Lung (tissue), 12 donors: ENCODE results near the gene ADD3. TPM values are rescaled to one million over a fixed set of nuclear protein-coding genes. Genes with fewer than 3 reads are reported as not detected.

Experiments
- ATAC-seq: fragments of 200-7000 bp; cut with Tn5 transposase; one replicate; pipeline ENCODE4 v1.9.1; 2020; ENCODE audit warnings: moderate number of reproducible peaks; ENCODE audit not compliant: insufficient read depth, low FRiP score
- DNase-seq, 3 donors: peaks; one replicate each; pipeline ENCODE4 v3.0.0-alpha.2; 2013 to 2017
- H3K27ac ChIP-seq, 2 donors: one replicate each; pipeline ENCODE4 v1.5.1; 2013; ENCODE audit warnings: mild to moderate bottlenecking in 2 of 2, moderate library complexity in 2 of 2, control low read depth in 1 of 2, inconsistent platforms in 1 of 2, low read depth in 1 of 2, low read length in 1 of 2
- H3K27me3 ChIP-seq, 3 donors: one replicate each; pipeline ENCODE4 v1.5.1; 2013; ENCODE audit warnings: low read length in 2 of 3; ENCODE audit not compliant: control insufficient read depth in 3 of 3, insufficient read depth in 3 of 3
- H3K36me3 ChIP-seq, 4 donors: one replicate each; pipeline ENCODE4 v1.5.1; 2013; ENCODE audit warnings: low read length in 4 of 4, mild to moderate bottlenecking in 1 of 4, moderate library complexity in 1 of 4; ENCODE audit not compliant: control insufficient read depth in 4 of 4, insufficient read depth in 4 of 4
- H3K4me1 ChIP-seq, 5 donors: one replicate each; pipeline ENCODE4 v1.5.1; 2013; ENCODE audit warnings: low read length in 5 of 5, mild to moderate bottlenecking in 2 of 5, moderate library complexity in 1 of 5; ENCODE audit not compliant: control insufficient read depth in 5 of 5, insufficient read depth in 5 of 5
- H3K4me3 ChIP-seq: one replicate; pipeline ENCODE4 v1.5.1; 2013; ENCODE audit warnings: mild to moderate bottlenecking, control low read depth, moderate library complexity
- H3K9ac ChIP-seq, 2 donors: one replicate each; pipeline ENCODE4 v1.5.1; 2013; ENCODE audit warnings: low read length in 2 of 2, control low read depth in 1 of 2; ENCODE audit not compliant: insufficient read depth in 1 of 2
- H3K9me3 ChIP-seq, 4 donors: one replicate each; pipeline ENCODE4 v1.5.1; 2013; ENCODE audit warnings: low read length in 3 of 4, mild to moderate bottlenecking in 1 of 4, moderate library complexity in 1 of 4; ENCODE audit not compliant: control insufficient read depth in 4 of 4, insufficient read depth in 3 of 4
- CTCF ChIP-seq: IDR thresholded peaks from 2 replicates; pipeline ENCODE4 v1.5.1; 2012; ENCODE audit warnings: mild to moderate bottlenecking; ENCODE audit errors: control extremely low read depth, extremely low read depth
- WGBS, 2 donors: extraction: QIAGEN DNeasy Blood & Tissue Kit; methylation state at CpG; one replicate each; pipeline ENCODE4 v1.1.7; 2013; 5-methylcytosine and 5-hydroxymethylcytosine counted together
- polyA plus RNA-seq, 2 donors: library from polyadenylated mRNA; stranded (reverse); fragments of 200-250 nt; gene quantifications; one replicate each; pipeline ENCODE4 v1.2.1, GENCODE V29; 2013
- total RNA-seq, 2 donors: library from RNA; depleted of rRNA in 1 of 2; stranded (reverse); fragments of >200 nt in 1 of 2; gene quantifications; one replicate each; pipeline ENCODE4 v1.2.1, GENCODE V29; 2014 to 2021
- donor health status: control.
- donor health status: control.
- donor health status: Bipolar disorder and iron deficiency.
- donor health status: healthy.
- donor health status: DM: yes; HTN: yes; CAD: no.

ADD3 gene
- total and polyA plus RNA-seq, 4 donors = 22.0 to 289 (median 56.1) TPM

- WGBS, 2 donors = 5 to 8% methylated on average over 13 of the region's 13 CpGs
- H3K27me3 ChIP-seq = peaks cover 5 to 27% (median 15%) of the 10 kb centered on the region in 3 donors
- no peak for TF ChIP-seq CTCF
- peaks cover 0 to 11% (median 7%) of the 10 kb centered on the region in 5 donors for H3K4me1 ChIP-seq
- no peaks in the 10 kb centered on the region for H3K9me3 ChIP-seq
- H3K9ac ChIP-seq = no peak overlapping the region
- peak overlapping the region in 1 of 2 donors; percentile 10 for H3K27ac ChIP-seq
- no peaks in the 10 kb centered on the region for H3K36me3 ChIP-seq
- H3K4me3 ChIP-seq = no peak overlapping the region
- DNase-seq = peak; percentile 21 to 46 (median 22)
- ATAC-seq = no peak
Observed at GRCh38 chr10:110170142-110170971, 162.6 kb downstream of the ADD3 start.

GRCh38 chr10:110171032-110171431, 163.2 kb downstream of the ADD3 start:
- 51 to 53% methylated on average over 6 of the region's 6 CpGs for WGBS, 2 donors

GRCh38 chr10:110172155-110172554, 164.4 kb downstream of the ADD3 start:
- 87 to 90% methylated on average over 5 of the region's 5 CpGs for WGBS, 2 donors
- H3K27me3 ChIP-seq = peaks cover under 1 to 27% (median 15%) of the 10 kb centered on the region in 3 donors
- H3K27ac ChIP-seq = no peak overlapping the region
- no peak for ATAC-seq
- no peak overlapping the region for H3K4me3 ChIP-seq
- no peaks in the 10 kb centered on the region for H3K36me3 ChIP-seq
- H3K9ac ChIP-seq = no peak overlapping the region
- TF ChIP-seq CTCF = no peak
- H3K4me1 ChIP-seq = peaks cover 0 to 11% (median 7%) of the 10 kb centered on the region in 5 donors
- H3K9me3 ChIP-seq = no peaks in the 10 kb centered on the region
- DNase-seq = no peak

More at GRCh38 chr10:110171032-110171431, 163.2 kb downstream of the ADD3 start:
- Histone ChIP-seq H3K4me1 (peaks cover 0 to 11% (median 7%) of the 10 kb centered on the region in 5 donors), H3K4me3 (no peak overlapping the region), H3K9me3 (no peaks in the 10 kb centered on the region), H3K36me3 (no peaks in the 10 kb centered on the region), H3K27me3 (peaks cover 5 to 27% (median 15%) of the 10 kb centered on the region in 3 donors), H3K27ac (no peak overlapping the region), H3K9ac (no peak overlapping the region)
- ATAC-seq (no peak), DNase-seq (no peak)
- TF ChIP-seq CTCF = no peak
